HG03025 (cell line): ENCODE data around the gene CASTOR1.

Experiments
- ATAC-seq: cut with Tn5 transposase; IDR thresholded peaks from one replicate; pipeline ENCODE4 v1.9.1; 2021; ENCODE audit warnings: mild to moderate bottlenecking, moderate library complexity; ENCODE audit not compliant: unreplicated experiment, low FRiP score

Gene CASTOR1

GRCh38 chr22:30247561-30247960 lies 41.7 kb downstream of the CASTOR1 start:
- no peak for ATAC-seq

GRCh38 chr22:30246814-30247376 lies 42.4 kb downstream of the CASTOR1 start:
- ATAC-seq = no peak

GRCh38 chr22:30245985-30246813 lies 43.1 kb downstream of the CASTOR1 start, which contains the start of gene LIF:
LIF (minus strand) TSS chr22:30246759; CDS start chr22:30246695, 64 bp downstream.
- ATAC-seq = no peak

GRCh38 chr22:30245181-30245984 lies 43.9 kb downstream of the CASTOR1 start:
- ATAC-seq = no peak

- no peak for ATAC-seq
Measured at GRCh38 chr22:30244641-30245040, 44.7 kb downstream of the CASTOR1 start.

GRCh38 chr22:30244066-30244465 lies 45.2 kb downstream of the CASTOR1 start:
- no peak for ATAC-seq

- no peak for ATAC-seq
Measured at GRCh38 chr22:30243661-30244060, 45.6 kb downstream of the CASTOR1 start.

- no peak for ATAC-seq
Measured at GRCh38 chr22:30241576-30242371, 47.5 kb downstream of the CASTOR1 start.

- ATAC-seq = no peak
Measured at GRCh38 chr22:30240541-30241417, 48.5 kb downstream of the CASTOR1 start.

- no peak for ATAC-seq
Measured at GRCh38 chr22:30239488-30240405, 49.6 kb downstream of the CASTOR1 start.

- no peak for ATAC-seq
Measured at GRCh38 chr22:30238661-30239487, 50.4 kb downstream of the CASTOR1 start.

GRCh38 chr22:30238136-30238535 lies 51.2 kb downstream of the CASTOR1 start:
- no peak for ATAC-seq

GRCh38 chr22:30236875-30237274 lies 52.4 kb downstream of the CASTOR1 start:
- no peak for ATAC-seq

- ATAC-seq = no peak
Measured at GRCh38 chr22:30235687-30236170, 53.6 kb downstream of the CASTOR1 start.
